ENCODE data around the gene GNG7. TPM values are rescaled to one million over a fixed set of nuclear protein-coding genes. Genes with fewer than 3 reads are reported as not detected.

GNG7 gene
- total and polyA plus RNA-seq, 10 of the 15 experiments (the other 5 are each of a cell fraction or from before 2014, with no cell fraction given), result 1.9 to 13.6 (median 6.5) TPM

DNA sequence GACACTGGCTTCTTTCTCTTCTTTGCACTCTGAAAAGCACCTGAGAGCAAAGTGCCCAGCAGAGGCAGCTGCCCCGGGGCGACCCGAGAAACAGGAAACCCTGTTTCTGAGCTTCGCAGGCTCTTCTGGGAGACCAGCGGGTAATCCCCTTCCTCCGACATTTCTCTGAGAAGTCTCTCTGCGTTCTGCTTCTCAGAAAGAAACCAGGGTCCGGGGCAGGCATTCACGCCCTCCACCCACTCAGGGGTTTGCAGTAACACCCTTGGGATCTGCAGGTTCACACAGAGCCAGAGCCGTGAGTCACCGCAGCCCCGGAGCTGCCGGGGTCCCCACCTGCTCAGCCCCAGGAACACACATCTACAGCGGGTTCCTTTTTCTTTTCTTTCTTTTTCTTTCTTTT is 140.6 kb downstream of the GNG7 start (continued):
- TF ChIP-seq, protein P1, sequence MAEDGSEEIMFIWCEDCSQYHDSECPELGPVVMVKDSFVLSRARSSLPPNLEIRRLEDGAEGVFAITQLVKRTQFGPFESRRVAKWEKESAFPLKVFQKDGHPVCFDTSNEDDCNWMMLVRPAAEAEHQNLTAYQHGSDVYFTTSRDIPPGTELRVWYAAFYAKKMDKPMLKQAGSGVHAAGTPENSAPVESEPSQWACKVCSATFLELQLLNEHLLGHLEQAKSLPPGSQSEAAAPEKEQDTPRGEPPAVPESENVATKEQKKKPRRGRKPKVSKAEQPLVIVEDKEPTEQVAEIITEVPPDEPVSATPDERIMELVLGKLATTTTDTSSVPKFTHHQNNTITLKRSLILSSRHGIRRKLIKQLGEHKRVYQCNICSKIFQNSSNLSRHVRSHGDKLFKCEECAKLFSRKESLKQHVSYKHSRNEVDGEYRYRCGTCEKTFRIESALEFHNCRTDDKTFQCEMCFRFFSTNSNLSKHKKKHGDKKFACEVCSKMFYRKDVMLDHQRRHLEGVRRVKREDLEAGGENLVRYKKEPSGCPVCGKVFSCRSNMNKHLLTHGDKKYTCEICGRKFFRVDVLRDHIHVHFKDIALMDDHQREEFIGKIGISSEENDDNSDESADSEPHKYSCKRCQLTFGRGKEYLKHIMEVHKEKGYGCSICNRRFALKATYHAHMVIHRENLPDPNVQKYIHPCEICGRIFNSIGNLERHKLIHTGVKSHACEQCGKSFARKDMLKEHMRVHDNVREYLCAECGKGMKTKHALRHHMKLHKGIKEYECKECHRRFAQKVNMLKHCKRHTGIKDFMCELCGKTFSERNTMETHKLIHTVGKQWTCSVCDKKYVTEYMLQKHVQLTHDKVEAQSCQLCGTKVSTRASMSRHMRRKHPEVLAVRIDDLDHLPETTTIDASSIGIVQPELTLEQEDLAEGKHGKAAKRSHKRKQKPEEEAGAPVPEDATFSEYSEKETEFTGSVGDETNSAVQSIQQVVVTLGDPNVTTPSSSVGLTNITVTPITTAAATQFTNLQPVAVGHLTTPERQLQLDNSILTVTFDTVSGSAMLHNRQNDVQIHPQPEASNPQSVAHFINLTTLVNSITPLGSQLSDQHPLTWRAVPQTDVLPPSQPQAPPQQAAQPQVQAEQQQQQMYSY (CRISPR knock-in tag; IDR thresholded peaks at IDR 0.05), result no peak
- TF ChIP-seq MYC (IDR thresholded peaks at IDR 0.05; ENCODE audit: insufficient read depth, insufficient read length, insufficient replicate concordance, low read length, severe bottlenecking) (no peak), JUNB (IDR thresholded peaks at IDR 0.05) (peak; percentile 67), TCF7 (IDR thresholded peaks at IDR 0.05; ENCODE audit: borderline replicate concordance) (no peak), RAD21 (IDR thresholded peaks at IDR 0.05; ENCODE audit: insufficient read depth, low read depth, low read length) (peak; percentile 31; the same call in 1 of the 2 replicates), BHLHE40 (IDR thresholded peaks at IDR 0.05; ENCODE audit: borderline replicate concordance in 1 of 2, low read depth in 2 of 2, low read length in 1 of 2) (peak; percentile 82 to 86), ZBED1 (IDR thresholded peaks at IDR 0.05; ENCODE audit: borderline replicate concordance) (peak; percentile 86; the same call in 1 of the 2 replicates), ZNF384 (IDR thresholded peaks at IDR 0.05; ENCODE audit: borderline replicate concordance, low read depth, low read length) (peak; percentile 51; the same call in 1 of the 2 replicates), ETV6 (conservative IDR thresholded peaks at IDR 0.05 in 1 of 2, IDR thresholded peaks at IDR 0.05 in 1 of 2; ENCODE audit: borderline replicate concordance in 1 of 2, low read depth in 1 of 2) (peak in 1 of 2 experiments; percentile 82; a peak in 2 of 4 replicates), RAD51 (IDR thresholded peaks at IDR 0.05) (no peak)
- TF ChIP-seq, protein P2, sequence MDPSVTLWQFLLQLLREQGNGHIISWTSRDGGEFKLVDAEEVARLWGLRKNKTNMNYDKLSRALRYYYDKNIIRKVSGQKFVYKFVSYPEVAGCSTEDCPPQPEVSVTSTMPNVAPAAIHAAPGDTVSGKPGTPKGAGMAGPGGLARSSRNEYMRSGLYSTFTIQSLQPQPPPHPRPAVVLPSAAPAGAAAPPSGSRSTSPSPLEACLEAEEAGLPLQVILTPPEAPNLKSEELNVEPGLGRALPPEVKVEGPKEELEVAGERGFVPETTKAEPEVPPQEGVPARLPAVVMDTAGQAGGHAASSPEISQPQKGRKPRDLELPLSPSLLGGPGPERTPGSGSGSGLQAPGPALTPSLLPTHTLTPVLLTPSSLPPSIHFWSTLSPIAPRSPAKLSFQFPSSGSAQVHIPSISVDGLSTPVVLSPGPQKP (IDR thresholded peaks at IDR 0.05; ENCODE audit: low read depth, low read length), result no peak
- TF ChIP-seq, protein P3, sequence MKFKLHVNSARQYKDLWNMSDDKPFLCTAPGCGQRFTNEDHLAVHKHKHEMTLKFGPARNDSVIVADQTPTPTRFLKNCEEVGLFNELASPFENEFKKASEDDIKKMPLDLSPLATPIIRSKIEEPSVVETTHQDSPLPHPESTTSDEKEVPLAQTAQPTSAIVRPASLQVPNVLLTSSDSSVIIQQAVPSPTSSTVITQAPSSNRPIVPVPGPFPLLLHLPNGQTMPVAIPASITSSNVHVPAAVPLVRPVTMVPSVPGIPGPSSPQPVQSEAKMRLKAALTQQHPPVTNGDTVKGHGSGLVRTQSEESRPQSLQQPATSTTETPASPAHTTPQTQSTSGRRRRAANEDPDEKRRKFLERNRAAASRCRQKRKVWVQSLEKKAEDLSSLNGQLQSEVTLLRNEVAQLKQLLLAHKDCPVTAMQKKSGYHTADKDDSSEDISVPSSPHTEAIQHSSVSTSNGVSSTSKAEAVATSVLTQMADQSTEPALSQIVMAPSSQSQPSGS (IDR thresholded peaks at IDR 0.05; ENCODE audit: low read length), result peak; percentile 98
- TF ChIP-seq, protein P4, sequence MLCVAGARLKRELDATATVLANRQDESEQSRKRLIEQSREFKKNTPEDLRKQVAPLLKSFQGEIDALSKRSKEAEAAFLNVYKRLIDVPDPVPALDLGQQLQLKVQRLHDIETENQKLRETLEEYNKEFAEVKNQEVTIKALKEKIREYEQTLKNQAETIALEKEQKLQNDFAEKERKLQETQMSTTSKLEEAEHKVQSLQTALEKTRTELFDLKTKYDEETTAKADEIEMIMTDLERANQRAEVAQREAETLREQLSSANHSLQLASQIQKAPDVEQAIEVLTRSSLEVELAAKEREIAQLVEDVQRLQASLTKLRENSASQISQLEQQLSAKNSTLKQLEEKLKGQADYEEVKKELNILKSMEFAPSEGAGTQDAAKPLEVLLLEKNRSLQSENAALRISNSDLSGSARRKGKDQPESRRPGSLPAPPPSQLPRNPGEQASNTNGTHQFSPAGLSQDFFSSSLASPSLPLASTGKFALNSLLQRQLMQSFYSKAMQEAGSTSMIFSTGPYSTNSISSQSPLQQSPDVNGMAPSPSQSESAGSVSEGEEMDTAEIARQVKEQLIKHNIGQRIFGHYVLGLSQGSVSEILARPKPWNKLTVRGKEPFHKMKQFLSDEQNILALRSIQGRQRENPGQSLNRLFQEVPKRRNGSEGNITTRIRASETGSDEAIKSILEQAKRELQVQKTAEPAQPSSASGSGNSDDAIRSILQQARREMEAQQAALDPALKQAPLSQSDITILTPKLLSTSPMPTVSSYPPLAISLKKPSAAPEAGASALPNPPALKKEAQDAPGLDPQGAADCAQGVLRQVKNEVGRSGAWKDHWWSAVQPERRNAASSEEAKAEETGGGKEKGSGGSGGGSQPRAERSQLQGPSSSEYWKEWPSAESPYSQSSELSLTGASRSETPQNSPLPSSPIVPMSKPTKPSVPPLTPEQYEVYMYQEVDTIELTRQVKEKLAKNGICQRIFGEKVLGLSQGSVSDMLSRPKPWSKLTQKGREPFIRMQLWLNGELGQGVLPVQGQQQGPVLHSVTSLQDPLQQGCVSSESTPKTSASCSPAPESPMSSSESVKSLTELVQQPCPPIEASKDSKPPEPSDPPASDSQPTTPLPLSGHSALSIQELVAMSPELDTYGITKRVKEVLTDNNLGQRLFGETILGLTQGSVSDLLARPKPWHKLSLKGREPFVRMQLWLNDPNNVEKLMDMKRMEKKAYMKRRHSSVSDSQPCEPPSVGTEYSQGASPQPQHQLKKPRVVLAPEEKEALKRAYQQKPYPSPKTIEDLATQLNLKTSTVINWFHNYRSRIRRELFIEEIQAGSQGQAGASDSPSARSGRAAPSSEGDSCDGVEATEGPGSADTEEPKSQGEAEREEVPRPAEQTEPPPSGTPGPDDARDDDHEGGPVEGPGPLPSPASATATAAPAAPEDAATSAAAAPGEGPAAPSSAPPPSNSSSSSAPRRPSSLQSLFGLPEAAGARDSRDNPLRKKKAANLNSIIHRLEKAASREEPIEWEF (IDR thresholded peaks at IDR 0.05; ENCODE audit: insufficient replicate concordance, low read depth, low read length), result peak; percentile 100

Measured in GM12878 (cell line).